Stimulated activated CD8-positive, alpha-beta memory T cell treated with anti-CD3 and anti-CD28 coated beads, Interleukin-15, amount 100 ng/mL, for 4 hours (primary cell): ENCODE measurements around the gene CDC42.

ENCODE experiments used
- DNase-seq, 2 donors: peaks; one replicate each; pipeline ENCODE4 v3.0.0-alpha.2; 2020; ENCODE audit warnings: low read depth in 2 of 2

CDC42 gene

GRCh38 chr1:22108339-22109105, 56.0 kb downstream of the CDC42 start:
- DNase-seq, result no peak

DNA sequence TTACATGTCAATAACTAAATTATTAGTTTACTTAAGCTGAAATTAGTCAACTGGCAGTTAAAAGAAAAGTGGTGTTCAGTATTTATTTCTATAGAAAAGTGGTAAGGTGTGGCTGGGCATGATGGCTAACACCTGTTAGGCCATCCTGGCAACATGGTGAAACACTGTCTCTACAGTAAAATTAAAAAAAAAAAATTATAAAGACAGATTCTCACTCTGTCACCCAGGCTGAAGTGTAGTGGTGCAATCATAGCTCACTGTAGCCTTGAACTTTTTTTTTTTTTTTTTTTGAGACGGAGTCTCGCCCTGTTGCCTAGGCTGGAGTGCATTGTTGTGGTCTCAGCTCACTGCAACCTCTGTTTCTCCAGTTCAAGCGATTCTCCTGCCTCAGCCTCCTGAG, 57.5 kb downstream of the CDC42 start:
- no peak for DNase-seq

DNA sequence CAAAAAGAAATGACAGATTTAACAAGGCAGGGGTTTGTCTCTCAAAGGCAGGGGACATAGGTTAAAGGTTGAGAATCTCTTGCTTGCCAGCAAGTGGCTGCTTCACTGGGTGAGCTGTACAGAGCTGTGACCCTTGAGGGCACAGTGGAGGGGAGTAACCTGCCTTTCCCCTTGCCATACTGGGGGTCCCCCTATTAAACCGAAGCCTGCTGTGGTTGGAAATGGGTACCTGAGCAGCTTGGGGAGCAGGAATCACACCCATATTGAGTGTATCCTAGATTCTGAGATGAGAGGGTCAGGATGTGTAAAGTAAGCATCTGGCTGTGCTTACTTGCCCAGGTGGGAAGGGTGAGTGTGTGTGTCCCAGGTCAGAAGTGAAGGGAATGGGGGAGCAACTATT, 58.6 kb downstream of the CDC42 start:
- DNase-seq, result no peak

GRCh38 chr1:22111620-22112019, 59.1 kb downstream of the CDC42 start:
- DNase-seq, result no peak

- no peak for DNase-seq
Measured at GRCh38 chr1:22112554-22112953, 60.0 kb downstream of the CDC42 start.

- no peak for DNase-seq
Measured at GRCh38 chr1:22114083-22115012, 61.8 kb downstream of the CDC42 start.

- no peak for DNase-seq
Measured at GRCh38 chr1:22115286-22115685, 62.8 kb downstream of the CDC42 start.

- no peak for DNase-seq
Measured at GRCh38 chr1:22117238-22117637, 64.7 kb downstream of the CDC42 start.

GRCh38 chr1:22117851-22118250, 65.3 kb downstream of the CDC42 start:
- DNase-seq, result no peak

- no peak for DNase-seq
Measured at GRCh38 chr1:22118291-22118992, 65.9 kb downstream of the CDC42 start.

- no peak for DNase-seq
Measured at GRCh38 chr1:22119626-22120468, 67.3 kb downstream of the CDC42 start.

DNA sequence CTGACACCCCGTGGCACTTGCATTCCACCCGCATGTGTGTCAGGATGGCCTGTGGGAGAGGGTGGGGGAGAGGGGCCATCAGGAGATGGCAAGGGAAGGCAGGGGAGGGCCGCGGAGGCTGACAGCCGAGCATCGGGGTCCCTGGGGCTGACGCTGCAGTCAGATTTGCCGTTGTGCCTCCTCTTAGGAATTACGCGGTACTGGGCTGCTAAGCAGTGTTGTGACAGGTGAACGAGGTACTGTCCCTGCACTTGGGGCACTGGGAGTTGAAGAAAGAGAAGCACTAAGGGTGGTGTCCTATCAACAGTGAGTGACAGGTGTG, 67.9 kb downstream of the CDC42 start:
- no peak for DNase-seq

- DNase-seq, result no peak
Measured at GRCh38 chr1:22121421-22121911, 69.0 kb downstream of the CDC42 start.

DNA sequence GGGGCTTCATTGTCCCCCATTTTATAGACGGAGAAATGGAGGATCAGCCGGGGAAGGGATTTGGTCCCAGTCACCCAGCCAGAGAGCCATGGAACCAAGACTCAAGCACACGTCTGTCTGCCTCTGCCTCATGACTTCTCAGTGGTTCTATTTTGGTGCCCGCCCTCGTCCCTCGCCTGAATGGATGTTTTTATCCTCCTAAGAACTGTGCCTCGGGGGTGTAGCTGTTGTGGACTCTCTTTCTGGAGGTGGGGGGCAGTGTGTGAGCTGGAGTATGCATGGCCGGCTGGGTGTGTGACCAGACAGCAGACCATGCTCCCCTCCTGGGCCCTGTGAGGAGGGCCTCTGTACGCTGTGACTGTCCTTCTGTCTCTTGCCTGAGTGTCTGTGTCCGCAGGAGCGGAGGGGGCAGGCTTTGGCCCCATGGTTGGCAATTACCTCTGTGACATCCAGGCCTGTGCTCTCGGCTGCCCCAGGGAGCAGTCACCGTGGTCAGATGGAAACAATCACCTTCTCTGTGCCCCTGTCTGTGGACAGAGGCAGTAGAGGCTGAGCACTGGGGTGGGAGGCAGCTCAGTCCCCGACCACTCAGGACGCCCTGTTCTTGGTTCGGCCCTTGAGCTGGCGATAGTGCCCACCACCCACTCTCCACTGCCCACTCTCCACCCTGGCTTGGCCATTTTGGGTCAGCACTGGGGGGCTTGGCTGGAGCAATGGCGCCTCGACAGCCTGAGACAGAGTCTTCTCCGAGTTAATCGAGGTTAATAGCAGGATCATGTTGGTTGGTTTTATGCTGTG, 70.0 kb downstream of the CDC42 start:
- DNase-seq, result no peak

DNA sequence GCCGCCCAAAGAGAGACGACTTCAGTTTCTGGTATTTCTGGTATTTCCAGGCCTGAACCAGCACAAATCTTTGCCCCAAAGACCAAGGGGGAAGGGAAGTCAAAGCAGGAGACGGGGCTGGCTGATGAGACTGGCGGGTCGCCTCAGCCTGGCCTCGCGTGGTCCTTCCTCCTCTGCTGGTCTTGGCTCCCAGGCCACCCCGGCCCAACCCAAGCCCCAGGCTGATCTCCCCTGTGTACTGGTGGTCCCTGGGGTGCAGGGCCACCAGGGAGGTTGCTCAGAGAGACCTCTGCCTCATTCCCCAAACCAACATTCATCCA, 70.5 kb downstream of the CDC42 start:
- no peak for DNase-seq

GRCh38 chr1:22123901-22124404, 71.4 kb downstream of the CDC42 start:
- no peak for DNase-seq

GRCh38 chr1:22124592-22125229, 72.2 kb downstream of the CDC42 start:
- no peak for DNase-seq

GRCh38 chr1:22126531-22126930, 74.0 kb downstream of the CDC42 start:
- DNase-seq, result no peak

GRCh38 chr1:22127248-22127647, 74.7 kb downstream of the CDC42 start:
- no peak for DNase-seq

- DNase-seq, result no peak
Measured at GRCh38 chr1:22127731-22128130, 75.2 kb downstream of the CDC42 start.
